GM21515 (cell line): ENCODE data around the gene IGBP1.
"Not testable (repeated sequence)": the region's sequence is repeated elsewhere in the genome, so short reads cannot be mapped to it uniquely, and the experiment has no call there.

Experiments
- ATAC-seq: cut with Tn5 transposase; IDR thresholded peaks from one replicate; pipeline ENCODE4 v1.9.1; 2021; ENCODE audit not compliant: unreplicated experiment

Gene IGBP1

GRCh38 chrX:70133303-70134115 is at the start of gene IGBP1:
TSS of gene IGBP1 (plus strand) at chrX:70133447. CDS start at chrX:70133948, 501 bp downstream.
- ATAC-seq = peak; percentile 93

GRCh38 chrX:70084592-70085240 is 48.5 kb upstream of the IGBP1 start:
- no peak for ATAC-seq

GRCh38 chrX:70087857-70088630 is 45.2 kb upstream of the IGBP1 start:
- no peak for ATAC-seq

- ATAC-seq = no peak
Measured at GRCh38 chrX:70088751-70089150, 44.5 kb upstream of the IGBP1 start.

- ATAC-seq = no peak
Measured at GRCh38 chrX:70089604-70090297, 43.5 kb upstream of the IGBP1 start.

- ATAC-seq = no peak
Measured at GRCh38 chrX:70092247-70092646, 41.0 kb upstream of the IGBP1 start.

- ATAC-seq = no peak
Measured at GRCh38 chrX:70096052-70096451, 37.2 kb upstream of the IGBP1 start.

- no peak for ATAC-seq
Measured at GRCh38 chrX:70105229-70105628, 28.0 kb upstream of the IGBP1 start.

- ATAC-seq = not testable (repeated sequence)
Measured at GRCh38 chrX:70111436-70112026, 21.7 kb upstream of the IGBP1 start.

GRCh38 chrX:70117738-70118137 is 15.5 kb upstream of the IGBP1 start:
- ATAC-seq = no peak

- ATAC-seq = not testable (repeated sequence)
Measured at GRCh38 chrX:70123014-70123413, 10.2 kb upstream of the IGBP1 start.

- no peak for ATAC-seq
Measured at GRCh38 chrX:70124678-70125077, 8.6 kb upstream of the IGBP1 start.

GRCh38 chrX:70128071-70128470 is 5.2 kb upstream of the IGBP1 start:
- ATAC-seq = no peak

GRCh38 chrX:70129816-70130215 is 3.4 kb upstream of the IGBP1 start:
- ATAC-seq = no peak

- no peak for ATAC-seq
Measured at GRCh38 chrX:70132224-70132623, 1.0 kb upstream of the IGBP1 start.

- no peak for ATAC-seq
Measured at GRCh38 chrX:70132877-70133302, 357 bp upstream of the IGBP1 start.

- peak; percentile 16 for ATAC-seq
Measured at GRCh38 chrX:70134116-70134477, 850 bp downstream of the IGBP1 start.

GRCh38 chrX:70138622-70139021 is 5.4 kb downstream of the IGBP1 start:
- ATAC-seq = no peak

GRCh38 chrX:70139736-70140135 is 6.5 kb downstream of the IGBP1 start:
- ATAC-seq = no peak

GRCh38 chrX:70141373-70141772 is 8.1 kb downstream of the IGBP1 start:
- ATAC-seq = no peak
